DOHH2 (cell line): ENCODE results near the gene NAT9.

Source experiments
- H3F3A ChIP-seq: fragments of 200-600 bp; sonication (generic), shearing (Covaris generic); 2 replicates; pipeline ENCODE4 v1.6.0; 2016; ENCODE audit warnings: antibody characterized with exemption, mild to moderate bottlenecking; ENCODE audit not compliant: control insufficient read depth, insufficient read depth
- H3K27ac ChIP-seq: fragments of 200-600 bp; sonication (generic); 2 replicates; pipeline ENCODE4 v1.5.1; 2014; ENCODE audit warnings: low read depth, mild to moderate bottlenecking, low read length, moderate library complexity
- H3K27me3 ChIP-seq: fragments of 200-600 bp; sonication (generic); 2 replicates; pipeline ENCODE4 v1.6.1; 2014; ENCODE audit warnings: mild to moderate bottlenecking, low read length, mixed read lengths; ENCODE audit not compliant: control insufficient read depth
- H3K36me3 ChIP-seq: fragments of 200-600 bp; sonication (generic); 2 replicates; pipeline ENCODE4 v1.6.1; 2014; ENCODE audit warnings: mild to moderate bottlenecking, low read length, moderate library complexity, mixed read lengths; ENCODE audit not compliant: control insufficient read depth
- H3K4me1 ChIP-seq: fragments of 200-600 bp; sonication (generic); 2 replicates; pipeline ENCODE4 v1.6.1; 2014; ENCODE audit warnings: mild to moderate bottlenecking, low read length, mixed read lengths; ENCODE audit not compliant: control insufficient read depth
- H3K4me2 ChIP-seq: fragments of 200-600 bp; sonication (generic); 2 replicates; pipeline ENCODE4 v1.6.0; 2014; ENCODE audit warnings: mild to moderate bottlenecking, low read length, moderate library complexity
- H3K4me3 ChIP-seq: fragments of 200-600 bp; sonication (generic); 2 replicates; pipeline ENCODE4 v1.5.1; 2014; ENCODE audit warnings: mild to moderate bottlenecking, low read length, mixed read lengths
- H3K79me2 ChIP-seq: fragments of 200-600 bp; sonication (generic); 2 replicates; pipeline ENCODE4 v1.6.1; 2014; ENCODE audit warnings: mild to moderate bottlenecking, low read length, mixed read lengths; ENCODE audit not compliant: control insufficient read depth
- H3K9me2 ChIP-seq: fragments of 200-600 bp; sonication (generic); replicated peaks from 2 replicates; pipeline ENCODE4 v1.6.1; 2014; ENCODE audit warnings: mild to moderate bottlenecking, low read length, mixed read lengths; ENCODE audit not compliant: control insufficient read depth
- H3K9me3 ChIP-seq: fragments of 200-600 bp; sonication (generic); 2 replicates; pipeline ENCODE4 v1.6.1; 2014; ENCODE audit warnings: antibody characterized with exemption, low read length, mixed read lengths; ENCODE audit not compliant: control insufficient read depth, insufficient read depth
- H4K20me1 ChIP-seq: fragments of 200-600 bp; sonication (generic); 2 replicates; pipeline ENCODE4 v1.6.0; 2014; ENCODE audit warnings: low read depth, mild to moderate bottlenecking, antibody characterized with exemption, low read length, moderate library complexity; ENCODE audit not compliant: control insufficient read depth, insufficient read depth
- CTCF ChIP-seq: fragments of 200-600 bp; sonication (generic); IDR thresholded peaks from one replicate; pipeline ENCODE4 v1.5.1; 2014; ENCODE audit warnings: antibody characterized with exemption, mild to moderate bottlenecking, low read depth, low read length; ENCODE audit not compliant: poor library complexity, severe bottlenecking
- EZH2phosphoT487 ChIP-seq: fragments of 200-600 bp; sonication (generic); IDR thresholded peaks from 2 replicates; pipeline ENCODE4 v1.6.1; 2017; ENCODE audit warnings: borderline replicate concordance, mild to moderate bottlenecking, antibody characterized with exemption, low read length, moderate library complexity, mixed read lengths

The NAT9 gene

GRCh38 chr17:74730491-74731346 is 45.4 kb downstream of the NAT9 start:
- Histone ChIP-seq H3K27ac (no peak overlapping the region), H3K9me3 (peaks cover 14% of the 10 kb centered on the region; the same call in 1 of the 2 replicates), H3F3A (peaks cover 9% of the 10 kb centered on the region; the same call in 1 of the 2 replicates), H3K79me2 (no peaks in the 10 kb centered on the region), H3K9me2 (no peaks in the 10 kb centered on the region), H3K4me3 (no peak overlapping the region), H3K4me1 (peaks cover 5% of the 10 kb centered on the region; the same call in 1 of the 2 replicates), H3K4me2 (no peak overlapping the region), H4K20me1 (no peaks in the 10 kb centered on the region), H3K27me3 (0 out of 2 replicates have a peak, but pooled peaks cover 6% of the 10 kb centered on the region), H3K36me3 (no peaks in the 10 kb centered on the region)
- TF ChIP-seq EZH2phosphoT487 = no peak
- no peak for TF ChIP-seq CTCF

GRCh38 chr17:74729866-74730265 is 46.3 kb downstream of the NAT9 start:
- H3K36me3 ChIP-seq = no peaks in the 10 kb centered on the region
- H3K27ac ChIP-seq = no peak overlapping the region
- no peaks in the 10 kb centered on the region for H4K20me1 ChIP-seq
- H3K9me3 ChIP-seq = peaks cover 14% of the 10 kb centered on the region; the same call in 1 of the 2 replicates
- no peaks in the 10 kb centered on the region for H3K9me2 ChIP-seq
- H3K79me2 ChIP-seq = no peaks in the 10 kb centered on the region
- no peak overlapping the region for H3K4me3 ChIP-seq
- H3K4me2 ChIP-seq = no peak overlapping the region
- 0 out of 2 replicates have a peak, but pooled peaks cover 6% of the 10 kb centered on the region for H3K27me3 ChIP-seq
- no peaks in the 10 kb centered on the region for H3K4me1 ChIP-seq
- peaks cover 9% of the 10 kb centered on the region; the same call in 1 of the 2 replicates for H3F3A ChIP-seq
- TF ChIP-seq CTCF (no peak), EZH2phosphoT487 (no peak)

- H3F3A ChIP-seq = peaks cover 9% of the 10 kb centered on the region; the same call in 1 of the 2 replicates
- no peak overlapping the region for H3K4me2 ChIP-seq
- H3K9me3 ChIP-seq = peaks cover 14% of the 10 kb centered on the region; the same call in 1 of the 2 replicates
- TF ChIP-seq EZH2phosphoT487 (no peak), CTCF (no peak)
- H3K79me2 ChIP-seq = no peaks in the 10 kb centered on the region
- no peaks in the 10 kb centered on the region for H4K20me1 ChIP-seq
- peaks cover 6% of the 10 kb centered on the region; the same call in 1 of the 2 replicates for H3K27me3 ChIP-seq
- no peaks in the 10 kb centered on the region for H3K4me1 ChIP-seq
- H3K9me2 ChIP-seq = no peaks in the 10 kb centered on the region
- no peaks in the 10 kb centered on the region for H3K36me3 ChIP-seq
- H3K27ac ChIP-seq = no peak overlapping the region
- H3K4me3 ChIP-seq = no peak overlapping the region
Measured at GRCh38 chr17:74729368-74729767, 46.8 kb downstream of the NAT9 start.
